ENCODE data around the gene SAMM50.

- TF ChIP-seq CTCF (IDR thresholded peaks at IDR 0.05) (no peak), POLR2A (IDR thresholded peaks at IDR 0.05) (no peak)
Measured at GRCh38 chr22:43991316-43992020, 36.2 kb downstream of the SAMM50 start.
